Peyer's patch (tissue), 4 donors: Measurements from ENCODE around the gene EMP1.

Source experiments
- POLR2A ChIP-seq, 2 donors: fragments of 450-650 bp; IDR thresholded peaks; one replicate each; pipeline ENCODE4 v1.5.1; 2017; ENCODE audit warnings: antibody characterized with exemption in 2 of 2, mild to moderate bottlenecking in 2 of 2, moderate library complexity in 2 of 2
- TF ChIP-seq, protein P1 (sequence below), 6 experiments: fragments of 450-650 bp in 4 of 6; fragments of 200-600 bp in 2 of 6; sonication (generic) in 1 of 6; IDR thresholded peaks; one replicate each; pipeline ENCODE4 v1.5.1; 2017 to 2019; ENCODE audit warnings: antibody characterized with exemption in 6 of 6, mild to moderate bottlenecking in 3 of 6, moderate library complexity in 1 of 6

DNA sequence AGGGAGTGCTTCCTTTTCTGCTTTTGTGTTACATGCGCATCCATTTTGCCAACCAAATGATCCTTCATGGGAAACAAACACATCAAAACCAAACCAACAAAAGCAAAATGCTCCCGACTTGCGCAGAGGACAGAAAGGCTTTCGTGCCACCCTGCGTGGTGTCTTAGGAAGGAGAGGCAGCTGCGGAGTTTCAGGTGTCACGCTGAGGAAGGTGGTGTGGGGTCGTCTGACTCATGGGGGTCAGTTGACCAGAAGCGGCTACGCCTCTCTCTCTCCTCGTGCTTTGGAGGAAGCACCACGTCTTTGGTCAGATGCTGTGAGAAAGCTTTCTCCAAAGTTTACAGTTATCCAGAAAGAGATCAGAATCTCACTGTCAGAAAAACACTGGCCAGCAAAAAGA is 7.9 kb downstream of the EMP1 start:
- TF ChIP-seq POLR2A (IDR thresholded peaks at IDR 0.05) = no peak
- TF ChIP-seq, protein P1, sequence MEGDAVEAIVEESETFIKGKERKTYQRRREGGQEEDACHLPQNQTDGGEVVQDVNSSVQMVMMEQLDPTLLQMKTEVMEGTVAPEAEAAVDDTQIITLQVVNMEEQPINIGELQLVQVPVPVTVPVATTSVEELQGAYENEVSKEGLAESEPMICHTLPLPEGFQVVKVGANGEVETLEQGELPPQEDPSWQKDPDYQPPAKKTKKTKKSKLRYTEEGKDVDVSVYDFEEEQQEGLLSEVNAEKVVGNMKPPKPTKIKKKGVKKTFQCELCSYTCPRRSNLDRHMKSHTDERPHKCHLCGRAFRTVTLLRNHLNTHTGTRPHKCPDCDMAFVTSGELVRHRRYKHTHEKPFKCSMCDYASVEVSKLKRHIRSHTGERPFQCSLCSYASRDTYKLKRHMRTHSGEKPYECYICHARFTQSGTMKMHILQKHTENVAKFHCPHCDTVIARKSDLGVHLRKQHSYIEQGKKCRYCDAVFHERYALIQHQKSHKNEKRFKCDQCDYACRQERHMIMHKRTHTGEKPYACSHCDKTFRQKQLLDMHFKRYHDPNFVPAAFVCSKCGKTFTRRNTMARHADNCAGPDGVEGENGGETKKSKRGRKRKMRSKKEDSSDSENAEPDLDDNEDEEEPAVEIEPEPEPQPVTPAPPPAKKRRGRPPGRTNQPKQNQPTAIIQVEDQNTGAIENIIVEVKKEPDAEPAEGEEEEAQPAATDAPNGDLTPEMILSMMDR (IDR thresholded peaks at IDR 0.05) = no peak
